ENCODE measurements around the gene TSKU. TPM values are rescaled to one million over a fixed set of nuclear protein-coding genes. Genes with fewer than 3 reads are reported as not detected.

TSKU gene
- polyA plus RNA-seq, 1 of the 3 experiments (the other 2 are of a cell fraction): 20.7 TPM

DNA sequence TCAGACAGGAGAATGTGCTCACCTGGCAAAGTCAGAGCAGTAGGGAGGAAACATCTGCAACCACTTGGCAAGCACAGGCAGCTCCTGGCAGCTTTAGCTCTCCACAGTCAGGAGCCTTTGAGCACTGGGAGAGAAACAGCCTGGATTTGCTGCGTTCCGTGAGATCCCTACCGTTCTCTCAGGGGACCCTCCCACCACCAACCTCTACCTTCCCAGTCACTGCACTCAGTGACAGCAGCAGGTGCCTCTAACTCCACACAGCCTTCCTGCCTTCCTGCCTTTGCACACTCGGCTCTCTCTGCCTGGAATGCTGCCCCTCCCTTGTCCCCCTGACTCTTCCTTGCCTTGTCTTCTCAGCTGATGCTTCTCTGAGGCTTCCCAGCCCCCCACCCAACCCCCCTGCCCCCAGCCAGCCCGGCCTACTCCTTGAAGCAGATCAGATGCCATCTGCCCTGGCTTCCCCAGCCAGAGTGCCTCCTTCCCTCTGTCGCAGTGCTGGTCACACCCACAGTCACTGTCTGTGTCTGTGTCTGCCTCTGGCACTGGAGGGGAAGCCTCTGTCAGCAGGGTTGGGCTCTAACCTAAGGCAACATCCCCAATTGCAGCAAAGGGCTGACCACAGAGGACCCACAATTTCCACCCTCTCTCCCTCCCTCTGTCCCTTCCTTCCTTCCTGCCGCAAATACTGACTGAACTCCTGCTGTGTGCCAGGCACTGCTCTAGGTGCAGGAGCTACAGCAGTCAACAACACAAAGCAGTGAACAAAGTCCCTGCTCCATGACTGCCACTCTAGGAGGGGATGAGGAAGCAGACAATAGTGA, 14.9 kb upstream of the TSKU start:
- H3K9me3 ChIP-seq: no peaks in the 10 kb centered on the region
- no peaks in the 10 kb centered on the region for H3K36me3 ChIP-seq (replicated peaks in 1 of 2; ENCODE audit: control insufficient read depth in 1 of 2, insufficient read depth in 2 of 2, low read length in 1 of 2)
- no peaks in the 10 kb centered on the region for H3K27me3 ChIP-seq (ENCODE audit: insufficient read depth)
- H3K4me3 ChIP-seq (ENCODE audit: low read depth in 2 of 2, low read length in 1 of 2): no peak overlapping the region
- no peak overlapping the region for H3K27ac ChIP-seq (ENCODE audit: low read depth in 2 of 2, low read length in 1 of 2)
- no peaks in the 10 kb centered on the region for H3F3A ChIP-seq (replicated peaks; ENCODE audit: insufficient read depth)
- no peaks in the 10 kb centered on the region for H3K9me2 ChIP-seq
- TF ChIP-seq, protein P1, sequence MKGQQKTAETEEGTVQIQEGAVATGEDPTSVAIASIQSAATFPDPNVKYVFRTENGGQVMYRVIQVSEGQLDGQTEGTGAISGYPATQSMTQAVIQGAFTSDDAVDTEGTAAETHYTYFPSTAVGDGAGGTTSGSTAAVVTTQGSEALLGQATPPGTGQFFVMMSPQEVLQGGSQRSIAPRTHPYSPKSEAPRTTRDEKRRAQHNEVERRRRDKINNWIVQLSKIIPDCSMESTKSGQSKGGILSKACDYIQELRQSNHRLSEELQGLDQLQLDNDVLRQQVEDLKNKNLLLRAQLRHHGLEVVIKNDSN (IDR thresholded peaks at IDR 0.05; ENCODE audit: borderline replicate concordance, low read depth): no peak
- TF ChIP-seq, protein P2, sequence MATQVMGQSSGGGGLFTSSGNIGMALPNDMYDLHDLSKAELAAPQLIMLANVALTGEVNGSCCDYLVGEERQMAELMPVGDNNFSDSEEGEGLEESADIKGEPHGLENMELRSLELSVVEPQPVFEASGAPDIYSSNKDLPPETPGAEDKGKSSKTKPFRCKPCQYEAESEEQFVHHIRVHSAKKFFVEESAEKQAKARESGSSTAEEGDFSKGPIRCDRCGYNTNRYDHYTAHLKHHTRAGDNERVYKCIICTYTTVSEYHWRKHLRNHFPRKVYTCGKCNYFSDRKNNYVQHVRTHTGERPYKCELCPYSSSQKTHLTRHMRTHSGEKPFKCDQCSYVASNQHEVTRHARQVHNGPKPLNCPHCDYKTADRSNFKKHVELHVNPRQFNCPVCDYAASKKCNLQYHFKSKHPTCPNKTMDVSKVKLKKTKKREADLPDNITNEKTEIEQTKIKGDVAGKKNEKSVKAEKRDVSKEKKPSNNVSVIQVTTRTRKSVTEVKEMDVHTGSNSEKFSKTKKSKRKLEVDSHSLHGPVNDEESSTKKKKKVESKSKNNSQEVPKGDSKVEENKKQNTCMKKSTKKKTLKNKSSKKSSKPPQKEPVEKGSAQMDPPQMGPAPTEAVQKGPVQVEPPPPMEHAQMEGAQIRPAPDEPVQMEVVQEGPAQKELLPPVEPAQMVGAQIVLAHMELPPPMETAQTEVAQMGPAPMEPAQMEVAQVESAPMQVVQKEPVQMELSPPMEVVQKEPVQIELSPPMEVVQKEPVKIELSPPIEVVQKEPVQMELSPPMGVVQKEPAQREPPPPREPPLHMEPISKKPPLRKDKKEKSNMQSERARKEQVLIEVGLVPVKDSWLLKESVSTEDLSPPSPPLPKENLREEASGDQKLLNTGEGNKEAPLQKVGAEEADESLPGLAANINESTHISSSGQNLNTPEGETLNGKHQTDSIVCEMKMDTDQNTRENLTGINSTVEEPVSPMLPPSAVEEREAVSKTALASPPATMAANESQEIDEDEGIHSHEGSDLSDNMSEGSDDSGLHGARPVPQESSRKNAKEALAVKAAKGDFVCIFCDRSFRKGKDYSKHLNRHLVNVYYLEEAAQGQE (IDR thresholded peaks at IDR 0.05; ENCODE audit: low read depth, low read length): no peak
- no peak for TF ChIP-seq SMC3 (IDR thresholded peaks at IDR 0.05; ENCODE audit: low read depth, low read length)
- no peak for TF ChIP-seq NRF1 (IDR thresholded peaks at IDR 0.05; ENCODE audit: low read depth, low read length)
- TF ChIP-seq FOXJ3 (CRISPR knock-in tag; IDR thresholded peaks at IDR 0.05): no peak
- no peak for TF ChIP-seq MXI1 (IDR thresholded peaks at IDR 0.05; ENCODE audit: low read depth, low read length)
- TF ChIP-seq, protein P3, sequence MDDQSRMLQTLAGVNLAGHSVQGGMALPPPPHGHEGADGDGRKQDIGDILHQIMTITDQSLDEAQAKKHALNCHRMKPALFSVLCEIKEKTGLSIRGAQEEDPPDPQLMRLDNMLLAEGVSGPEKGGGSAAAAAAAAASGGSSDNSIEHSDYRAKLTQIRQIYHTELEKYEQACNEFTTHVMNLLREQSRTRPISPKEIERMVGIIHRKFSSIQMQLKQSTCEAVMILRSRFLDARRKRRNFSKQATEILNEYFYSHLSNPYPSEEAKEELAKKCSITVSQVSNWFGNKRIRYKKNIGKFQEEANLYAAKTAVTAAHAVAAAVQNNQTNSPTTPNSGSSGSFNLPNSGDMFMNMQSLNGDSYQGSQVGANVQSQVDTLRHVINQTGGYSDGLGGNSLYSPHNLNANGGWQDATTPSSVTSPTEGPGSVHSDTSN (IDR thresholded peaks at IDR 0.05): no peak
- no peak for TF ChIP-seq YY1 (IDR thresholded peaks at IDR 0.05; ENCODE audit: low read depth)
- no peak for TF ChIP-seq ELF1 (IDR thresholded peaks at IDR 0.05)
- no peak for TF ChIP-seq RXRA (IDR thresholded peaks at IDR 0.05; ENCODE audit: borderline replicate concordance, low read depth)
- peaks cover 21 to 27% of the 10 kb centered on the region in 2 experiments; a peak in 3 of 4 replicates for H3K4me1 ChIP-seq (ENCODE audit: control insufficient read depth in 1 of 2, insufficient read depth in 2 of 2, low read depth in 1 of 2, low read length in 1 of 2)
- no peaks in the 10 kb centered on the region for H3K79me2 ChIP-seq (ENCODE audit: insufficient read depth)
- no peak overlapping the region for H2AFZ ChIP-seq (ENCODE audit: low read depth)
- no peaks in the 10 kb centered on the region for H4K20me1 ChIP-seq (ENCODE audit: insufficient read depth)
- CTCF ChIA-PET: interaction anchor here (0.9 to 1.1 kb wide), 2 partner anchors 12 to 30 kb away, joined by 3 to 5 read pairs; no protein-coding TSS in a partner anchor
- 27% methylated on average over 6 of the region's 7 CpGs for WGBS (ENCODE audit: low lambda C conversion rate)
- H3K9ac ChIP-seq: no peak overlapping the region
- no peak overlapping the region for H3K4me2 ChIP-seq
- POLR2A ChIA-PET: no interaction called here
- no peak for DNase-seq

All from SK-N-SH (cell line).